Measurements from ENCODE around the gene MAPK4. TPM values are rescaled to one million over a fixed set of nuclear protein-coding genes. Genes with fewer than 3 reads are reported as not detected.

The MAPK4 gene
- total RNA-seq, 1 experiment from 2014 or later = 4.2 TPM

- ATAC-seq (no peak), DNase-seq (ENCODE audit: low spot score) (no peak)
- CTCF ChIA-PET = no interaction called here
- H3K27ac Mint-ChIP-seq = no peak overlapping the region
- H3K27me3 Mint-ChIP-seq (ENCODE audit: low read depth) = no peaks in the 10 kb centered on the region
- POLR2A ChIA-PET = no interaction called here
- H3K36me3 Mint-ChIP-seq = no peaks in the 10 kb centered on the region
- H3K4me3 Mint-ChIP-seq = no peak overlapping the region
- peaks cover 22% of the 10 kb centered on the region for H3K4me1 Mint-ChIP-seq
- no peak for TF ChIP-seq RELA (CRISPR knock-in tag; IDR thresholded peaks at IDR 0.05; ENCODE audit: borderline replicate concordance)
- TF ChIP-seq PRRX2 (CRISPR knock-in tag; IDR thresholded peaks at IDR 0.05) = no peak
- no peak for TF ChIP-seq CREM (CRISPR knock-in tag; IDR thresholded peaks at IDR 0.05)
- TF ChIP-seq ZNF121 (CRISPR knock-in tag; IDR thresholded peaks at IDR 0.05) = no peak
- TF ChIP-seq ARID4B (CRISPR knock-in tag; IDR thresholded peaks at IDR 0.05; ENCODE audit: borderline replicate concordance) = no peak
- TF ChIP-seq EMX1 (CRISPR knock-in tag; IDR thresholded peaks at IDR 0.05) = no peak
- TF ChIP-seq ATF2 (CRISPR knock-in tag; IDR thresholded peaks at IDR 0.05; ENCODE audit: borderline replicate concordance, low read depth) = no peak
- H3K9me3 Mint-ChIP-seq = peaks cover 8% of the 10 kb centered on the region; the same call in 1 of the 2 replicates
These were observed 66.4 kb downstream of the MAPK4 start for GRCh38 chr18:50626317-50626716.

- DNase-seq (ENCODE audit: low spot score) (no peak), ATAC-seq (no peak)
- Mint-ChIP-seq H3K4me1 (peaks cover 22% of the 10 kb centered on the region), H3K9me3 (peaks cover 8% of the 10 kb centered on the region; the same call in 1 of the 2 replicates), H3K36me3 (no peaks in the 10 kb centered on the region), H3K27me3 (ENCODE audit: low read depth) (no peaks in the 10 kb centered on the region), H3K4me3 (no peak overlapping the region), H3K27ac (no peak overlapping the region)
- POLR2A ChIA-PET = no interaction called here
- CTCF ChIA-PET = no interaction called here
- no peak for TF ChIP-seq HMGXB4 (CRISPR knock-in tag; IDR thresholded peaks at IDR 0.05)
- no peak for TF ChIP-seq ZNF425 (CRISPR knock-in tag; conservative IDR thresholded peaks at IDR 0.05)
- TF ChIP-seq MAX (CRISPR knock-in tag; IDR thresholded peaks at IDR 0.05) = no peak
- TF ChIP-seq ATF2 (CRISPR knock-in tag; IDR thresholded peaks at IDR 0.05; ENCODE audit: borderline replicate concordance, low read depth) = no peak
- TF ChIP-seq NR3C1 (CRISPR knock-in tag; conservative IDR thresholded peaks at IDR 0.05; ENCODE audit: low read depth) = no peak
- TF ChIP-seq ZNF232 (CRISPR knock-in tag; IDR thresholded peaks at IDR 0.05) = no peak
- TF ChIP-seq MXD4 (CRISPR knock-in tag; IDR thresholded peaks at IDR 0.05; ENCODE audit: borderline replicate concordance) = no peak
- TF ChIP-seq PRRX2 (CRISPR knock-in tag; IDR thresholded peaks at IDR 0.05) = no peak
- no peak for TF ChIP-seq ZNF281 (CRISPR knock-in tag; IDR thresholded peaks at IDR 0.05)
- TF ChIP-seq FOXK1 (CRISPR knock-in tag; IDR thresholded peaks at IDR 0.05) = no peak
- TF ChIP-seq TEAD4 (CRISPR knock-in tag; IDR thresholded peaks at IDR 0.05) = no peak
- TF ChIP-seq TP53 (CRISPR knock-in tag; IDR thresholded peaks at IDR 0.05) = no peak
These were observed 68.0 kb downstream of the MAPK4 start for GRCh38 chr18:50627594-50628532.
